Measurements from ENCODE around the gene TPST1.
"Not testable (repeated sequence)": the region's sequence is repeated elsewhere in the genome, so short reads cannot be mapped to it uniquely, and the experiment has no call there.

Gene TPST1

DNA sequence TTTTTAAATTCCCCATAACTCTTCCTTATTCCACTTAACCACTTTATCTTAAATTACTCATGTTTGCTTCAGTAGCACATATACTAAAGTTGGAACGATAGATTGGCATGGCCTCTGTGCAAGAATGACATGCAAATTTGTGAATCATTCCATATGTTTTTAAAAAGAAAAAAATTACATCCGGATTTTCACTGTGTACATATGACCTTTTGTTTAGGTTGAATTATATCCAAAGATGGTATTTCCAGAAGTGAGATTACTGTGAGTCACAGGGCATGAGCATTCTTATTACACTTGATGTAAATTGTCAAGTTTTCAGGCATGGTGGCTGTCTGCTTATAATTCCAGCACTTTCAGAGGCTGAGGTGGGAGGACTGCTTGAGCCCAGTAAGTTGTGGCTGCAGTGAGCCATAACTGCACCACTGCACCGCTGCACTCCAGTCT is 190.0 kb downstream of the TPST1 start:
- not testable (repeated sequence) for DNase-seq

- DNase-seq: not testable (repeated sequence)
Measured at GRCh38 chr7:66396052-66396451, 190.9 kb downstream of the TPST1 start.

DNA sequence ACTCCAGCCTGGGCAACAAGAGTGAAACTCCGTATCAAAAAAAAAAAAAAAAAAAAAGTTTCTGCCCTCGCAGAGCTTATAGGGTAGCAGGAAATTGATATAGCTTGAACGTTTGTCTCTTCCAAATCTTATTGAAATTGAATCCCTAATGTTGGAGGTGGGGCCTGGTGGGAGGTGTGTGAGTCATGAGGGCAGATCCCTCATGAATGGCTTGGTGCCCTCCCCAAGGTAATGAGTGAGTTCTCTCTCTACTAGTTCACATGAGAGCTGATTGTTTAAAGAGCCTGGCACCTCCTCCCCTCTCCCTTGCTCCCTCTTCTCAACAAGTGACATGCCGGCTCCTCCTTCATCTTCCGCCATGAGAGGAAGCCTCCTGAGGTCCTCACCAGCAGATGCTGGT is 193.7 kb downstream of the TPST1 start:
- DNase-seq: not testable (repeated sequence)

DNA sequence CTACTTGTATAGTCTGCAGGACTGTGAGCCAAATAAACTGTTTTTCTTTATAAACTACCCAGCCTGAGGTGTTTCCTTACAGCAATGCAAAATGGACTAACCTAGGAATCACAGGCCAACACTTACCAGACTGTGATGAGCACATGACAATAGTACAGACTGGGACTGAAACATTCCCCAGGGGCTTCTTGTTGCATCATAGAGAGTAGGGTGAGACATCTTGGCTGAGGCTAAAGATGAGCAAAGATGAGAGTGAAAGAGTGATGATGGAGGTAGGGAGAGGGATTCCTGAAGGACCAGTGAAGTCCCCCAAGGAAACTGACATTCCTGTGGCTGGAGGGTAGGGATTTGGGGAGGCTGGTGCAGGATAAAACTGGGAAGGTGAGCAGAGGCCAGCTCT is 194.4 kb downstream of the TPST1 start:
- DNase-seq: no peak

- DNase-seq: no peak
Measured at GRCh38 chr7:66400400-66400799, 195.3 kb downstream of the TPST1 start.

- DNase-seq: not testable (repeated sequence)
Measured at GRCh38 chr7:66401126-66401525, 196.0 kb downstream of the TPST1 start.

DNA sequence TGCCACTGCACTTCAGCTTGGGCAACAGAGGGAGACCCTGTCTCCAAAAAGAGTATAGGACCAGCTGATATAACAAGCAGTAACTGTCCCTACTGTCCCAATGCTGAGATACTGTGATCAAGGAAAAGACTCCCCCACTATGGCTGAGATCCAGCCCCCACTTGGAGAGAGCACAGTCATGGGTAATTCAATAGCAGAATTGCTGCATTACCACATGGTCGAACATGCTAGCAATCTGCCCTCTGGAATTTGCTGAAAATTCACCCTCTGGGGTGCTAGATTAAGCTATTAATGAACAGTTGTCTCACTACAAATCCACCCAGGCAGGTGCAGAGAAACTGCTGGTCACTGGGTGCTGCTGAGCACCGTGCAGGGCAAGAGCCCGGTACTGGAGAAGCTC is 196.8 kb downstream of the TPST1 start:
- not testable (repeated sequence) for DNase-seq

GRCh38 chr7:66403564-66403963 is 198.4 kb downstream of the TPST1 start:
- no peak for DNase-seq

DNA sequence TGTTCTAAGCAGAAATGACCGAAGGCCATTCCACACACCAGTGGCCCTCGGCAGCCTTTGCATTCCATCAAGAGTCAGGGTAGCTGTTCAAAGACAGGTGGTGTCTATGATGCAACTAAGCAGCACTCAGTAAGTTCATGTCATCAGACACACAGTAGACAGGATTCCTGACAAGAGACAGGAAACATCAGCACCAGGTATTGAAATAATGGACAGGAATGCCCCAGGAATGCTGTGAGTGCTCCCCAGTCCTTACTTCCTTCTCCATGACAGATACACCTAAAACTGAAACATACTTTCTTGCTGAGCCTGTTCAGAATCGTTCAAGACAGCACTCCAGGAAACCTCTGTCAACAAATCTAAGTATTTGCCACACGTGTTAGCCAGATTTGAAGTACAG is 204.4 kb downstream of the TPST1 start:
- no peak for DNase-seq
